ENCODE results near the gene PFKFB3. TPM values are rescaled to one million over a fixed set of nuclear protein-coding genes. Genes with fewer than 3 reads are reported as not detected.

PFKFB3 gene
- total and polyA plus RNA-seq, 10 donors, result 6.3 to 227 (median 113) TPM

DNA sequence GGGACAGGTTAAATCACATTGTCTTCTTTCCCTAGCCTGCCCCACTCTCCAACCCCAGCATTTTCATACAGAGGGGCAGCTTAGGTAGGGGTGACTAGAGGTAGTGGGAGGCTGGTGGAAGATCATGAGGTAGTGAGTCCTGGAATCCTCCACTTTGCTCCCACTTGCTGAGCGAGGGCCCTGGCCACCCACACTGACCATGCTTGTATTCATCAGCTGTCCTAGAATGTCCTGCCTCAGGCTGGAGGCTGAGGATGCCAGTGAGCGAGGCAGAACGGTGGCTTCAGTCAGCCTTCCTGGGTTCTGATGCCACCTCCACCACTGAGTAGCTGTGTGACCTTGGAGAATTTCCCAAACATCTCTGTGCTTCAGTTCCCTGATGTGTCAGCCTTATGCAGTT lies 34.6 kb upstream of the PFKFB3 start:
- peak overlapping the region in 4 of 8 donors; percentile 9 to 66 (median 18) for H3K27ac ChIP-seq
- H3K9me3 ChIP-seq, result no peaks in the 10 kb centered on the region
- peaks cover 0 to 26% (median 5%) of the 10 kb centered on the region in 6 donors for H3K36me3 ChIP-seq
- peaks cover 24 to 94% (median 75%) of the 10 kb centered on the region in 6 donors for H3K4me1 ChIP-seq
- H3K4me3 ChIP-seq, result no peak overlapping the region
- 64 to 85% (median 74%) methylated on average over 3 of the region's 3 CpGs for WGBS, 5 donors
- intact Hi-C loops (cut with DNase I; ENCODE audit: low total_unique reads), result no loop called here
- no peak for DNase-seq
- TF ChIP-seq, protein P1, sequence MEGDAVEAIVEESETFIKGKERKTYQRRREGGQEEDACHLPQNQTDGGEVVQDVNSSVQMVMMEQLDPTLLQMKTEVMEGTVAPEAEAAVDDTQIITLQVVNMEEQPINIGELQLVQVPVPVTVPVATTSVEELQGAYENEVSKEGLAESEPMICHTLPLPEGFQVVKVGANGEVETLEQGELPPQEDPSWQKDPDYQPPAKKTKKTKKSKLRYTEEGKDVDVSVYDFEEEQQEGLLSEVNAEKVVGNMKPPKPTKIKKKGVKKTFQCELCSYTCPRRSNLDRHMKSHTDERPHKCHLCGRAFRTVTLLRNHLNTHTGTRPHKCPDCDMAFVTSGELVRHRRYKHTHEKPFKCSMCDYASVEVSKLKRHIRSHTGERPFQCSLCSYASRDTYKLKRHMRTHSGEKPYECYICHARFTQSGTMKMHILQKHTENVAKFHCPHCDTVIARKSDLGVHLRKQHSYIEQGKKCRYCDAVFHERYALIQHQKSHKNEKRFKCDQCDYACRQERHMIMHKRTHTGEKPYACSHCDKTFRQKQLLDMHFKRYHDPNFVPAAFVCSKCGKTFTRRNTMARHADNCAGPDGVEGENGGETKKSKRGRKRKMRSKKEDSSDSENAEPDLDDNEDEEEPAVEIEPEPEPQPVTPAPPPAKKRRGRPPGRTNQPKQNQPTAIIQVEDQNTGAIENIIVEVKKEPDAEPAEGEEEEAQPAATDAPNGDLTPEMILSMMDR (IDR thresholded peaks at IDR 0.05 in 8 of 11, conservative IDR thresholded peaks at IDR 0.05 in 3 of 11), result no peak
- TF ChIP-seq POLR2AphosphoS5 (IDR thresholded peaks at IDR 0.05) (no peak), POLR2A (IDR thresholded peaks at IDR 0.05) (no peak)
- no peaks in the 10 kb centered on the region for H3K27me3 ChIP-seq (replicated peaks in 1 of 7)

DNA sequence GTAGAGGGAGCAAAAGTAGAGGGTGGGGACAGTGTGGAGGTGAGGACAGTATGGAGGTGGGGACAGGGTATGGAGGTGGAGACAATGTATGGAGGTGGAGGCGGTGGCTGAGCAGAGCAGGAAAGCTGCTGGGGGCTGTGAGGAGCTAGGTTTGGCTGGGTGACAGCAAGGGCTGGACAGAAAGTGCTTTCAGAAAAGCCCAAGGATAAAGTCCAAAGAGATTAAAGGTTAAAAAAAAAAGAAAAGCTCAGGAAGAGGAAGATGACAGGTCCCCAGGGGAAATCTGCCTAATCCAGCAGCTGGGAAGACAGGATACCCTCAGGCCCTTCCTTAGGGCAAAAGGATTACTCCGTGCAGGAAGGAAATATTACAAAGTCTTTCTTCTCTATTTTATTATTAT lies 32.1 kb upstream of the PFKFB3 start:
- 54 to 71% (median 61%) methylated on average over 2 of the region's 2 CpGs for WGBS, 5 donors
- peak overlapping the region in 4 of 8 donors; percentile 57 to 82 (median 70) for H3K27ac ChIP-seq
- no peak for DNase-seq

DNA sequence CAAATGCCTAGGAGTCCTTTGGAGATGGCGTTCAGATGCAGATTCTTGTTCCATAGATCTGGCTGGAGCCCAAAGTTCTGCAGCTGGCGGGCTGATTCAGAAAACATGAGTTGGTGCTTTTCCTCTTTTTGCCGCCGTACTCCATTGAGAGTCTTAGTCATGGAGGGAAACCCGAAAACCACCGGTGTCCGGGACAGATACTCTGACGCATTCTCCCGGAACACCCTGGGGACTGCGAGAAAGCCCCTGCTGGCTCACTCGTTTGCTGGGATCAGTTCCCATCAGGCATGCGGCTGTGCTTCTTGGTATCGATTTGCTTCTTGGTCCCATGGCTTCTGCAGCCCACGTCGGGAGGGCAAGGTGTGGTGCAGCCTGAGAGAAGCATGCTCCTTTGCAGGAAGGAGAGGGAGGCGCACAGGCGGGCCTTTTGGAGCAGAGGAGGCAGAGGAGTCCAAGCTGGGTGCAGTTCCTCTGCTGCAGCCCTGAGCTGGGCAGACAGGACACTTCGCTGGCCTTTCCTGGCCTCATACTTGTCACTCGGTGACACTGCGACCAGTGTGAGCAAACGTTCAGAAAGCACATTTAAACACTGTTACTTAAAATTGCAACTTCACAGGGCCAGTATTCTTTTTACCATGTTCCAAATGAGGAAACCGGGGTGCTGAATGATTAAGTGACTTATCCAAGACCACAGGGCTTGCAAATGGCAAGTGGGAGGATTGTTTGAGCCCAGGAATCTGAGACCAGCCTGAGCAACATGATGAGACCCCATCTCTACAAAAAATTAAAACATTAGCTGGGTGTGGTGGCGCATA lies 30.6 kb upstream of the PFKFB3 start:
- peak overlapping the region in 1 of 8 donors; percentile 17 for H3K4me3 ChIP-seq
- H3K27me3 ChIP-seq (replicated peaks in 1 of 7), result no peaks in the 10 kb centered on the region
- 38 to 56% (median 45%) methylated on average over 8 to 23 of the region's 23 CpGs for WGBS, 5 donors
- peak; percentile 80 for DNase-seq
- intact Hi-C loops (cut with DNase I; ENCODE audit: low total_unique reads), result no loop called here
- H3K27ac ChIP-seq, result peak overlapping the region; percentile 9 to 82 (median 54)
- H3K36me3 ChIP-seq, result peaks cover 0 to 16% (median 0%) of the 10 kb centered on the region in 6 donors
- H3K4me1 ChIP-seq, result peaks cover 12 to 96% (median 72%) of the 10 kb centered on the region in 6 donors
- no peak for TF ChIP-seq POLR2A (IDR thresholded peaks at IDR 0.05)
- TF ChIP-seq POLR2AphosphoS5 (IDR thresholded peaks at IDR 0.05), result peak; percentile 68 to 78 (median 71)
- TF ChIP-seq, protein P1 (IDR thresholded peaks at IDR 0.05 in 8 of 11, conservative IDR thresholded peaks at IDR 0.05 in 3 of 11), result no peak
- no peaks in the 10 kb centered on the region for H3K9me3 ChIP-seq

More for the DNA sequence above, 32.1 kb upstream of the PFKFB3 start:
- H3K4me1 ChIP-seq, result peaks cover 9 to 96% (median 68%) of the 10 kb centered on the region in 6 donors
- intact Hi-C loops (cut with DNase I; ENCODE audit: low total_unique reads), result no loop called here
- H3K27me3 ChIP-seq (replicated peaks in 1 of 7), result no peaks in the 10 kb centered on the region
- TF ChIP-seq, protein P1 (IDR thresholded peaks at IDR 0.05 in 8 of 11, conservative IDR thresholded peaks at IDR 0.05 in 3 of 11), result no peak
- TF ChIP-seq POLR2AphosphoS5 (IDR thresholded peaks at IDR 0.05) (no peak), POLR2A (IDR thresholded peaks at IDR 0.05) (no peak)
- H3K9me3 ChIP-seq, result no peaks in the 10 kb centered on the region
- no peak overlapping the region for H3K4me3 ChIP-seq
- peaks cover 0 to 29% (median 5%) of the 10 kb centered on the region in 6 donors for H3K36me3 ChIP-seq

DNA sequence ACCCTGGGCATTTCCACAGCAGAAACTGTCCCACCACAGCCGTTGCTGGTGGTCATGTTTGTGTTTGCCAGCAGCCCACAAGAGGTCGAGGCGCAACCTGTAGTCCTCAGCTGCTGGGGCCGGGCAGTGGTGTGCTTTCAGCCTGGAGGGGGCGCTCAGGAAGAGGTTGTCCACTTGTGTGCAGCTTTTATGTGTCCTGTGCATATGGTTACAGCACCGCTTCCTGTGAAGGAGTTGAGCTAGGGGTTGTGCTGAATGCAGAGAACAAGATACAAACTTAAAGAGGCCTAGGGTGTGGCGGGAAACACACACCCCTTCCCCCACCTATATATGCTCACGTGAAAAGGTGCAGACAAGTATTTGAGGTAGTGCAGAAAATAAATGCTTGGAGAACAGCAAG lies 29.5 kb upstream of the PFKFB3 start:
- no peak for DNase-seq
- Histone ChIP-seq H3K9me3 (no peaks in the 10 kb centered on the region), H3K4me1 (peaks cover 12 to 96% (median 66%) of the 10 kb centered on the region in 6 donors), H3K4me3 (no peak overlapping the region), H3K27ac (peak overlapping the region in 4 of 8 donors; percentile 63 to 82 (median 74)), H3K27me3 (replicated peaks in 1 of 7) (no peaks in the 10 kb centered on the region), H3K36me3 (peaks cover 0 to 6% (median 0%) of the 10 kb centered on the region in 6 donors)
- 47 to 64% (median 57%) methylated on average over 8 of the region's 8 CpGs for WGBS, 5 donors
- TF ChIP-seq POLR2AphosphoS5 (IDR thresholded peaks at IDR 0.05) (peak in 1 of 3 donors; percentile 35), POLR2A (IDR thresholded peaks at IDR 0.05) (no peak)
- TF ChIP-seq, protein P1 (IDR thresholded peaks at IDR 0.05 in 8 of 11, conservative IDR thresholded peaks at IDR 0.05 in 3 of 11), result peak in 5 of 11 experiments; percentile 10 to 62 (median 26)
- intact Hi-C loops (cut with DNase I; ENCODE audit: low total_unique reads), result no loop called here

All from spleen (tissue), 11 donors.